ENCODE data around the gene ARRB1.
"Not testable (repeated sequence)": the region's sequence is repeated elsewhere in the genome, so short reads cannot be mapped to it uniquely, and the experiment has no call there.

Gene ARRB1

GRCh38 chr11:75371949-75372876, 20.8 kb upstream of the ARRB1 start:
- DNase-seq, result no peak

GRCh38 chr11:75369560-75370255, 18.2 kb upstream of the ARRB1 start:
- no peak for DNase-seq

GRCh38 chr11:75366826-75367225, 15.4 kb upstream of the ARRB1 start:
- not testable (repeated sequence) for DNase-seq

GRCh38 chr11:75365711-75366181, 14.3 kb upstream of the ARRB1 start:
- DNase-seq, result no peak

- not testable (repeated sequence) for DNase-seq
These were observed 10.8 kb upstream of the ARRB1 start for GRCh38 chr11:75362285-75362684.

GRCh38 chr11:75356613-75357012, 5.2 kb upstream of the ARRB1 start:
- no peak for DNase-seq

DNA sequence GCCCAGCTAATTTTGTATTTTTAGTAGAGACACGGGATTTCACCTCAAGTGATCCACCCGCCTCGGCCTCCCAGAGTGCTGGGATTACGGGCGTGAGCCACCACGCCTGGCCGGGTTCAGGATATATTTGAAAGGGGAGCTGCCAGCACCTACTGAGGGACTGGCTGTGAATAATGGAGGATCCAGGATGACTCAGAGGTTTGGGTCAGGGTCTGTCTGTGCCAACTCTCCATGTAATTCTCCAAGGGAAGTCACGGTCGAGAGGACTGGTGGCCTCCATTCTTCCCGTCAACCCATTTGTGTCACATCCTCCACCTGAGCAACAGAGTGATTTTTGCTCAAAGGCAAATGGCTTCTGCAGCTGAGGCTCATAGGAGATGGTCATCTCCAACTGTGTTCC, 3.6 kb upstream of the ARRB1 start:
- DNase-seq, result no peak

- no peak for DNase-seq
These were observed 1.2 kb upstream of the ARRB1 start for GRCh38 chr11:75352588-75353206.

- no peak for DNase-seq
These were observed 528 bp upstream of the ARRB1 start for GRCh38 chr11:75351791-75352587.

GRCh38 chr11:75350743-75351540, 519 bp downstream of the ARRB1 start:
- no peak for DNase-seq

- no peak for DNase-seq
These were observed 1.2 kb downstream of the ARRB1 start for GRCh38 chr11:75350122-75350742.

DNA sequence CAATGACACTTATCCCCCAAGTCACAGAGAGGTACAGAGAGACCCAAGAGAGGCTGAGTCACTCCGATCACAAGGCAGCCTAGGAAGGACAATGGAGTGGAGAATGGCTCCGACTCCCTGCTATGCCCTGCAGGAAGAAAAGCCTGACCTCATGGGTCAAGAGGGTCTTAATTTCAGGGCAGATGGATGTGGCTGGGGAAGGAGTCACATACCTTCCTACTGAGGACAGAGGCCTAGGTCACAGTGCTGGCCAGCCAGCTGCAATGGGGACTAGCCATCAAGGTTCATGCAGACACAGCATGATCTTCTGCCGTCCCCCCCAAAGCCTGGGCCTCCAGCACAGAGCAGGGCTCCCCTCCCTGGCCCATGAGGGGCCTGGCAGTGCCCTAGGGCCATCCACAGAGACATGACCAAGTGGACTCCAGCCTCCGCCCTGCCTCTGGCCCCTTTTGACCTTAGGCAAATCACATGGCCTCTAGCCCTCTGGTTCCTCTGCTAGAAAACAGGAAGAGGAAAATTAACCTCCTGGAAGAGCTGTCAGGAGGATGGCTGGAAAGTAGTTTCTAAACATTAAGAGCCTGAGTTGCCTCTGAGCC, 1.8 kb downstream of the ARRB1 start:
- DNase-seq, result no peak

DNA sequence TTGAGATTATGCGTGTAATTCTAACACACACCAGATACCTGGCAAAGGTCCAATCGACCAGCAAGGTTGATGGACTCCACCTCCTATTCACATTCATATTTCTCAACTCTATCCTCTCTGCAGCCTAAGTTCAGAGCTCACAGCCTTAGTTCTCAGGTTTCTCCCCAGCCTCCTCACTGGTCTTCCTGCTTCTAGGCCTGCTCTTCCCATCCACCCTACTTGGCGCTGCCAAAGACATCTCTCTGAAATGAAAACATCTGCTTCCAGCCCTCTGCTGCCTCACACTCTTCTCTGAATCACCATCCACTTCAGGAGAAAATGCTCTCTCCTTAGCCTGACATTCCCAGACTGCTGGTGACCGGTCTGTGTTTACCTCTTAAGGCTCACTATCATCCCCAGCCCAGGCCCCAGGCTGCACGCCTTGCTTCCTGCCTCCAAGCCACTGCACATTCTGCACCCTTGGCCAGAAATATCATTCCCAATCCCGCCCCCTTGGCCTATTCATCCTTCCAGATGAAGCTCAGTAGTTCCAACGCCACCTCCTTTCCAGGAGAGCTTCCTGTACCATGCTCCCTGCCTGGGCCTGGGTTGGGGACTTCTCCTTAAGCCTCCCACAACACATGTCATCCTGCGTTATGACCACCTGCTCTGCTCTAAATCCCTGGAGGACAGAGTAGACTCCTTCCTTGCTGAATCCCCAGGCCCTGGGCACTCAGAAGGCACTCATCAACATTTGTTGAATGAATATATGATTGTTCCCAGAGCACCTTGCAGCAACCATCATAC, 3.5 kb downstream of the ARRB1 start:
- no peak for DNase-seq

DNA sequence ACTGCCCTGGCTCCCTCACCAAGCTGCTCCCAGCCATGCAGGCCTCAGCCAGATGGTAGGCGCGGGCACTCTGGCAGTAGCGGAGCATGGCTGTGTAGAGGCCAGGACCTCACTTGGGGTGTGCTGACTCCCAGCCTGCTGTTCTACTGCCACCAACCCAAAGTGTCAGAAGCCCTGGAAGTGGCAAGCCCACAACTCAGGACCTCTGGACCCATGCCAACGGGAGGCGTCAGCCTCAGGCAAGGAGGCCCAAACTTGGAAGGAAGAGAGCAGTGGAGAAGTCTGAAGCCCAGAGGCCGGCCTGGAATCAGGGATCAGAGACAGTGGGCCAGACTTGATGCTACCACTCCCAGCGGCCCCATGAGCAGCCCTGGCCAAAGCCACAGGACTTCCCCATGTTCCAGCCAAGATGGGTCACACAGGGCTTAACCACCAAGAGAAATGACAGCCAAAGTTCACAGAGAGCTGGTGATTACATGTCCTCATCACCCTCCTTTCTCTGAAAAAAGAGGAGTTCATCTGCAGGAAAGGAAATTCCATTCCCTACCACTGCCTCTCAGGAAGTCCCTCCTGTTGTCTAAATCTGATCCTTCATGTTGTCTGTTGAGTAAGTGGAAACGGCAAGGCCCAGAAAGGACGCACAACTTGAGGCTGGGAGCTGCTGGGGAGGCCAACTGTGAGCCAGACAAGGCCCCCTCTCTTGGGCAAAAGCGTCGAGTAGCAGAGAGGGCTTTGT, 4.4 kb downstream of the ARRB1 start:
- DNase-seq, result no peak

DNA sequence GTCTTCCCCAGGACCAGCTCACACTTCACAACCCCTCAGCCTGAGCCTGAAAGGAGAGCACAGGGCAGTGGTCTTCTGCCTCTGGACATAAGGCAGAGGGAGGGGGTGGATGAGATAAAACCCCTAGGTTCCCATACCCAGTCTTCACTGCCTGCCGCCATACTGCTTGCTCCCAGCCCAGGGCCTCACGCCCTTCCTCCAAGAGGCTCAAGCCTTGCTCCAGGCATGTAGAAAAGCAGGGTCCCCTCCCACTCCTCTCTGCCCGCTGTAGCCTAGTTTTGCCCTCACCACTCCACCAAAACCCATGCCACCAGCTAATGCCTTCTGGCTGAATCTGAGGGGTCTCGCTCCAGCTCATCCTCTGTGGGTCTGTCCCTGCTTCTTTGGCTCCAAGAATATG, 5.2 kb downstream of the ARRB1 start:
- no peak for DNase-seq

DNA sequence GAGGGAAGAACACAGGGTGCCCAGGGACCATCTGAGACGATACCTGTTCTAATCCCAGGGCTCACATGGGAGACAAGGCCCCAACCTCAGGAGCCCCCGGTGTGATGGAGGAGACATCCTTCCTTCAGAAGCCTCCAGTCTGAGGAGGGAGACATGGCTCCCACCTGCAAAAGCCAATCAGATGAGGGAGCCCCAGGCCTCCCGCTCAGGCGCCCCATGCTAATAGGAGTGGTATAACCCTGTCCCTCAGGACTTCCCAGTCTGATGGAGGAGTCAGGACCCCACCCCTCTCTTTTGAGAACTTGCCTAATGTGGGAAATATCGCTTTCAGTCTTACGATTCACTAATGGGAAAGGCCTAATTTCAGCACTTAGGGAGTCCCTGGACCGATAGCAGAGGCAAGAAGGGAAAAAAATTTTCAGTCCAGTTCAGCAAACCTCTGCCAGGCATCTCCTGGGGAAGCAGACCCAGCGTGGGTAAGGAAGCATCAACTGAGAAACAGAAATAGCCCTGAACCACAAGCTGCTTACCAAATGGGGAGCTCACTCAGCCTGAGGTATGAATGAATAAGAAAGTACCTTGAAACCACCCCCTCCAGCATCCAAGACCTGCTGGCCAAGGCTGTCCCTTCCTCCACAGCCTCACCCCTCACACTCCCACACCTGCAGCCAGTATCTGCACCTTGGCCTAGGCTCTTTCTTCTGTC, 5.9 kb downstream of the ARRB1 start:
- no peak for DNase-seq

- no peak for DNase-seq
These were observed 6.6 kb downstream of the ARRB1 start for GRCh38 chr11:75344761-75345454.

GRCh38 chr11:75344186-75344585, 7.3 kb downstream of the ARRB1 start:
- DNase-seq, result no peak
